Measurements from ENCODE around the gene CACNB2.

- TF ChIP-seq YY1 (IDR thresholded peaks at IDR 0.05) = no peak
- peak; percentile 16 for TF ChIP-seq CTCF (IDR thresholded peaks at IDR 0.05; ENCODE audit: low read depth, low read length, missing input control)
- TF ChIP-seq ZBTB33 (IDR thresholded peaks at IDR 0.05) = no peak
- no peak for TF ChIP-seq GABPA (IDR thresholded peaks at IDR 0.05 in 1 of 2, conservative IDR thresholded peaks at IDR 0.05 in 1 of 2)
- no peak for TF ChIP-seq RXRA (IDR thresholded peaks at IDR 0.05)
- TF ChIP-seq RAD21 (IDR thresholded peaks at IDR 0.05) = peak; percentile 42 to 48
- TF ChIP-seq EGR1 (IDR thresholded peaks at IDR 0.05; ENCODE audit: low read depth in 2 of 2) = no peak
- no peak for TF ChIP-seq REST (IDR thresholded peaks at IDR 0.05)
- no peak for TF ChIP-seq SP1 (IDR thresholded peaks at IDR 0.05)
- no peak for TF ChIP-seq TAF1 (conservative IDR thresholded peaks at IDR 0.05)
- no peak for TF ChIP-seq MAX (IDR thresholded peaks at IDR 0.05)
Observed at GRCh38 chr10:18583575-18584270, 443.5 kb downstream of the CACNB2 start.

All from liver (tissue), 3 donors.